ENCODE results near the gene TCERG1L.

DNA sequence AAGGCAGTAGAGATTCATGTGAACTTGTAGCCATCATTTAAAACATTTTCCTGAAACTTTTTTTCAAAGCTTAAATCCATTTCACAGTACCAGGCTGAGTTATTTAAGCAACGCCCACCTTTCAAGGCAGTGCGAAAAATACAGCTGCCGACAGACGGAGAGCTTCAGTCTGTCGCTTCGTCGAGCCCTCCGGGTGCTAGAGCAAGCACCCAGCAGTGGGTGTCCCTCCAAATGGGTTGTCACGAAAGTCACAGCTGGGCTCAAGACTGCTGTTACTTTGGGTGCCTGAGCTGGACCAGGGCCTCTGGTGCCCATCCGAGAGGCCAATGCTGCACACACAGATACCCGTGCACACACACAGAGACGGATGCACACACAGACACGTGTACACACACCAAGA, 135.6 kb downstream of the TCERG1L start:
- TF ChIP-seq CTCF (IDR thresholded peaks at IDR 0.05), result no peak
- TF ChIP-seq POLR2A (IDR thresholded peaks at IDR 0.05), result no peak

Data from Peyer's patch (tissue), 4 donors.